RWPE1 (cell line): Measurements from ENCODE around the gene C5orf15.

Experiments
- CTCF ChIA-PET: fragments of 350-600 bp; sonication (Branson Sonifier 250); formaldehyde crosslinking; extraction: SDS; loops from one replicate; lab custom pipeline; 2021; lab: Yijun Ruan, JAX
- POLR2A ChIA-PET: fragments of 400-600 bp; formaldehyde crosslinking; extraction: SDS; loops from one replicate; lab custom pipeline; 2020; ENCODE audit warnings: antibody characterized with exemption; ENCODE audit not compliant: low non-redundant PET; lab: Yijun Ruan, JAX
- DNase-seq: peaks from one replicate; pipeline ENCODE4 v3.0.0; 2012; ENCODE audit warnings: low spot score
- H3K27ac ChIP-seq: fragments of 450-650 bp; 2 replicates; pipeline ENCODE4 v1.5.1; 2017
- CTCF ChIP-seq: fragments of 450-650 bp; conservative IDR thresholded peaks from 2 replicates; pipeline ENCODE4 v1.5.1; 2017; ENCODE audit warnings: low read depth, mild to moderate bottlenecking

The C5orf15 gene

DNA sequence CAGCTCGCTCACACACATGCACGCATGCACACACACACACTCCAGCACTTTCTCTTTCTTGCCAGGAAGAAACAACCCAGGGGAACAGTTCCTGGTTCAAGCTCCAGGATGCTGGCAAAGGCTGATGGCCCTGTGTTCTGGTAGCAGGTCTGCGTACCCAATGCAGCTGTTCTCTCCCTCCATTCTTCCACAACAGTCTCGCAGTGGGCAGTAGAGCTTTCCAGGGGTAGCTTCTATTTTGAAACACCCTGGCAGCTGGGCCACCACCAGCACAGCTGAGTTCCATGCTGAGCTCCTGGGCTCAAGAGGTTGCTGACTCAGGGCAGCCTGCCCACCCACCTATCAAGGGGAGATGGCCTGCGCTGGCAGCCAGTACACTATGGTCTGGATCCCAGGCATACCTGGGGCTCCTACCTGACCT, 31.7 kb upstream of the C5orf15 start:
- H3K27ac ChIP-seq: peak overlapping the region; percentile 42
- POLR2A ChIA-PET: no interaction called here
- CTCF ChIA-PET: interaction anchor here (0.7 to 1.4 kb wide), 5 partner anchors 15 to 39 kb away, joined by 3 to 5 read pairs (median 4); no protein-coding TSS in a partner anchor
- DNase-seq: no peak
- no peak for TF ChIP-seq CTCF

DNA sequence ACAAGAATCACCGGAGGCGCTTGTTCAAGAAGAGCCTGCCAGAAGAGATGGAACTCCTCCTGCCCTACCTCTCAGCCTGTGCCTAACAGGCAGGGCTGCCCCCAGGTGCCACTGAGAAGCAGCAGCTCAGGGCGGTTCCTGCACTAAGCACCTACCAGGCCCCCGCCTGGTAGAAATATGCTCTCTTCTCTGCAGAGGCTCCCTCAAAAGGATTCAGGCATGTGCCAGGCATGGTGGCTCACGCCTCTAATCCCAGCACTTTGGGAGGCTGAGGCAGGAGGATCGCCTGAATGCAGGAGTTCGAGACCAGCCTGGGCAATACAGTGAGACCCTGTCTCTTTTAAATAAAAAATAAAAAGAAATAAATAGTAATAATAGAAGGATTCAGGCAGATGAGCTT, 30.4 kb upstream of the C5orf15 start:
- no peak for DNase-seq
- no peak for TF ChIP-seq CTCF
- ChIA-PET POLR2A (no interaction called here), CTCF (interaction anchor here (0.6 to 1.4 kb wide), 4 partner anchors 12 to 205 kb away, joined by 3 to 5 read pairs (median 4); no protein-coding TSS in a partner anchor)
- peak overlapping the region; percentile 55 for H3K27ac ChIP-seq

DNA sequence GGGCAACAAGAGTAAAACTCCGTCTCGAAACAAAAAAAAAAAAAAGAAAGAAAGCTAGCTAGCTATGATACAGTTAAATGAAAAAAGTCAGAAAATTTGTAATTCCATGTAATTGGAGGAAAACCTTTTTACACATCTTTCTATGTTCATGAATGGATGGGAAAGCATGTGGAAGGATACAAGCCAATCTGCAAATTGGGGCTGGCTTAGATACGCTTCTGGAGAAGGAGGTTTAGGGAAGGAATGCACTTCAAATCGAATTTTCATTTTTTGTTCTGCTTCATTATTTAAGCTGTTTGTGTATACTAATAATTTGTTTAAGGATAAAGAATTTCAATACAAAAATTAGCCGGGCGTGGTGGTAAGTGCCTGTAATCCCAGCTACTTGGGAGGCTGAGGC, 29.6 kb upstream of the C5orf15 start:
- DNase-seq: no peak
- peak overlapping the region; percentile 55 for H3K27ac ChIP-seq
- CTCF ChIA-PET: interaction anchor here (0.6 to 1.2 kb wide), 5 partner anchors 11 to 1157 kb away, joined by 3 to 5 read pairs (median 3); no protein-coding TSS in a partner anchor
- TF ChIP-seq CTCF: no peak
- POLR2A ChIA-PET: no interaction called here

- POLR2A ChIA-PET: no interaction called here
Measured at GRCh38 chr5:133996683-133997252, 28.3 kb upstream of the C5orf15 start.

DNA sequence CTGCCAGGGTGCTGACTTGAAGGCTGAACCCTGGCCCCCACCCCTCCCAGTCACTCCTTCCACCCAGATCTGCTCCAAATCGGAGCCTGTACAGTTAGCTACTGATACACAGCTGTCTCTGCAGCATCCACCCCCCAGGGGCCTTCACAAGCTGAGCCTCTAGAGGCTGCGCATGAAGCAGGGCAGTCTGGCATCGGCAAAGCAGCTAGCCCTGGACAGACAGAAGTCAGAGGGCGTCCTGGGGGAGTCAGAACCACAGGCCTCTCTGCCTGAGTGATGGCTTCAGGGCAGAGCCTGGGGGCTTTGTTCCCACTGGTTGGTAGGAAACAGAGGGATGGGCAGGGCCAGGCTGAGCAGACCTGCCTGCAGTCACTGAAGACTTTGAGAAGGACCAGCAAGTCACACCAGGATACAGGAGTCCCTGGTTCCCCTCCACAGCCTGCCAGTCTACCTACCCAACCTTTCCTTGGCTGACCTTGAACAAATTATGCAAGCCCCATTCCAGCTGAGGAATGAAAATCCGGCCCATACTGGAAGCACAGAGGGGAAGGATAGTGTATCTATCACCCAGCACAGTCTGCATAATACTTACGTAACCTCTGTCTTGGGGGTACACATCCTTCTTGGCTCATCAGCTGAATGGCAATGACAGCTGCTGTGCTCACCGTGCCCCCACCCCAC, 27.6 kb upstream of the C5orf15 start:
- no peak for DNase-seq
- POLR2A ChIA-PET: no interaction called here
- peak overlapping the region; percentile 51 for H3K27ac ChIP-seq
- CTCF ChIA-PET: interaction anchor here (0.7 to 1.1 kb wide), 3 partner anchors 10 to 1901 kb away, joined by 3 to 4 read pairs (median 3); no protein-coding TSS in a partner anchor
- no peak for TF ChIP-seq CTCF

More at GRCh38 chr5:133996683-133997252, 28.3 kb upstream of the C5orf15 start:
- DNase-seq: no peak
- CTCF ChIA-PET: interaction anchor here (0.7 to 1.1 kb wide), 3 partner anchors 11 to 1902 kb away, joined by 3 to 4 read pairs (median 3); no protein-coding TSS in a partner anchor
- no peak; the same call in 1 of the 2 replicates for TF ChIP-seq CTCF
- H3K27ac ChIP-seq: no peak overlapping the region

- no peak for TF ChIP-seq CTCF
- CTCF ChIA-PET: no interaction called here
- POLR2A ChIA-PET: no interaction called here
- no peak for DNase-seq
- H3K27ac ChIP-seq: peak overlapping the region; percentile 51
Measured at GRCh38 chr5:133995341-133995740, 26.9 kb upstream of the C5orf15 start.
